ENCODE measurements around the gene ABCA3. TPM values are rescaled to one million over a fixed set of nuclear protein-coding genes. Genes with fewer than 3 reads are reported as not detected.

ABCA3 gene
- total RNA-seq, 4 donors from 2014 or later = 2.7 to 15.0 (median 10.9) TPM

GRCh38 chr16:2325791-2326190, 14.7 kb downstream of the ABCA3 start:
- Histone ChIP-seq H3K27ac (no peak overlapping the region), H3K36me3 (peaks cover 0 to 28% of the 10 kb centered on the region in 2 donors), H3K4me1 (no peaks in the 10 kb centered on the region), H3K9me3 (no peaks in the 10 kb centered on the region), H3K4me3 (no peak overlapping the region), H3K27me3 (no peaks in the 10 kb centered on the region)
- TF ChIP-seq CTCF (IDR thresholded peaks at IDR 0.05 in 4 of 5, conservative IDR thresholded peaks at IDR 0.05 in 1 of 5) (no peak), POLR2A (IDR thresholded peaks at IDR 0.05) (no peak)
- in situ Hi-C loops (cut with MboI; ENCODE audit: low sequenced_read_pairs in 4 of 4) (loop anchor here in 1 of 4 donors (25.0 kb wide), 1 partner anchor 162 kb away; the partner anchor contains the start of gene TBC1D24), intact Hi-C loops (cut with DNase I; ENCODE audit: low total_unique reads) (no loop called here)
- no peak for ATAC-seq
- DNase-seq = no peak

- TF ChIP-seq CTCF (IDR thresholded peaks at IDR 0.05 in 4 of 5, conservative IDR thresholded peaks at IDR 0.05 in 1 of 5) = no peak
- no peak for TF ChIP-seq POLR2A (IDR thresholded peaks at IDR 0.05)
- no peak overlapping the region for H3K27ac ChIP-seq
- intact Hi-C loops (cut with DNase I; ENCODE audit: low total_unique reads) (no loop called here), in situ Hi-C loops (cut with MboI; ENCODE audit: low sequenced_read_pairs in 4 of 4) (loop anchor here in 1 of 4 donors (25.0 kb wide), 1 partner anchor 162 kb away; the partner anchor contains the start of gene TBC1D24)
- DNase-seq (no peak), ATAC-seq (no peak)
- H3K36me3 ChIP-seq = peaks cover 0 to 28% of the 10 kb centered on the region in 2 donors
- no peaks in the 10 kb centered on the region for H3K4me1 ChIP-seq
- H3K4me3 ChIP-seq = no peak overlapping the region
- no peaks in the 10 kb centered on the region for H3K9me3 ChIP-seq
- H3K27me3 ChIP-seq = no peaks in the 10 kb centered on the region
Measured at GRCh38 chr16:2325181-2325580, 15.3 kb downstream of the ABCA3 start.

GRCh38 chr16:2324296-2324859, 16.1 kb downstream of the ABCA3 start:
- DNase-seq (no peak), ATAC-seq (no peak)
- in situ Hi-C loops (cut with MboI; ENCODE audit: low sequenced_read_pairs in 4 of 4) (no loop called here), intact Hi-C loops (cut with DNase I; ENCODE audit: low total_unique reads) (no loop called here)
- no peaks in the 10 kb centered on the region for H3K27me3 ChIP-seq
- H3K36me3 ChIP-seq = peaks cover 0 to 32% of the 10 kb centered on the region in 2 donors
- H3K9me3 ChIP-seq = no peaks in the 10 kb centered on the region
- no peak overlapping the region for H3K4me3 ChIP-seq
- H3K4me1 ChIP-seq = no peaks in the 10 kb centered on the region
- TF ChIP-seq CTCF (IDR thresholded peaks at IDR 0.05 in 4 of 5, conservative IDR thresholded peaks at IDR 0.05 in 1 of 5) = no peak
- no peak for TF ChIP-seq POLR2A (IDR thresholded peaks at IDR 0.05)
- H3K27ac ChIP-seq = no peak overlapping the region

- Histone ChIP-seq H3K4me1 (no peaks in the 10 kb centered on the region), H3K9me3 (no peaks in the 10 kb centered on the region), H3K4me3 (no peak overlapping the region), H3K27ac (no peak overlapping the region), H3K36me3 (peaks cover 0 to 36% of the 10 kb centered on the region in 2 donors), H3K27me3 (no peaks in the 10 kb centered on the region)
- TF ChIP-seq CTCF (IDR thresholded peaks at IDR 0.05 in 4 of 5, conservative IDR thresholded peaks at IDR 0.05 in 1 of 5) (no peak), POLR2A (IDR thresholded peaks at IDR 0.05) (no peak)
- intact Hi-C loops (cut with DNase I; ENCODE audit: low total_unique reads) (no loop called here), in situ Hi-C loops (cut with MboI; ENCODE audit: low sequenced_read_pairs in 4 of 4) (no loop called here)
- ATAC-seq = no peak
- no peak for DNase-seq
Measured at GRCh38 chr16:2323701-2324100, 16.8 kb downstream of the ABCA3 start.

GRCh38 chr16:2319606-2320005, 20.9 kb downstream of the ABCA3 start:
- Histone ChIP-seq H3K4me3 (no peak overlapping the region), H3K27me3 (no peaks in the 10 kb centered on the region), H3K4me1 (no peaks in the 10 kb centered on the region), H3K9me3 (no peaks in the 10 kb centered on the region), H3K27ac (no peak overlapping the region), H3K36me3 (peaks cover 0 to 26% of the 10 kb centered on the region in 2 donors)
- TF ChIP-seq CTCF (IDR thresholded peaks at IDR 0.05 in 4 of 5, conservative IDR thresholded peaks at IDR 0.05 in 1 of 5) (no peak), POLR2A (IDR thresholded peaks at IDR 0.05) (no peak)
- intact Hi-C loops (cut with DNase I; ENCODE audit: low total_unique reads) = no loop called here
- no peak for DNase-seq
- in situ Hi-C loops (cut with MboI; ENCODE audit: low sequenced_read_pairs in 4 of 4) = no loop called here
- no peak for ATAC-seq

Data from gastrocnemius medialis (tissue), 4 donors.